BJ (cell line): ENCODE measurements around the gene RPL29. TPM values are rescaled to one million over a fixed set of nuclear protein-coding genes. Genes with fewer than 3 reads are reported as not detected.

Experiments
- CTCF ChIA-PET: fragments of 350-600 bp; formaldehyde crosslinking; extraction: SDS; loops from one replicate; lab custom pipeline; 2021; ENCODE audit warnings: antibody characterized with exemption, inconsistent platforms; lab: Yijun Ruan, JAX
- POLR2A ChIA-PET: fragments of 300-600 bp; sonication (Branson Sonifier 250); formaldehyde crosslinking; extraction: SDS; loops from one replicate; lab custom pipeline; 2021; ENCODE audit warnings: antibody characterized with exemption; lab: Charles Lee
- DNase-seq: peaks from one replicate; pipeline ENCODE4 v3.0.0-alpha.2; 2011; ENCODE audit warnings: low read depth
- H3K27me3 ChIP-seq: 2 replicates; pipeline ENCODE4 v1.6.0; 2011; ENCODE audit warnings: low read length; ENCODE audit not compliant: control insufficient read depth, insufficient read depth
- H3K36me3 ChIP-seq: 2 replicates; pipeline ENCODE4 v1.5.1; 2011; ENCODE audit warnings: low read length; ENCODE audit not compliant: control insufficient read depth, insufficient read depth
- H3K4me3 ChIP-seq: 2 replicates; pipeline ENCODE4 v1.5.1; 2011; ENCODE audit warnings: low read depth, mild to moderate bottlenecking, control low read depth, low read length
- polyA plus RNA-seq: library from polyadenylated mRNA; depleted of rRNA; stranded (reverse); fragments of >200 nt; gene quantifications from 2 replicates; pipeline ENCODE4 v1.2.3, GENCODE V29; 2011
- TF ChIP-seq, protein P1 (sequence below): IDR thresholded peaks from 2 replicates; pipeline ENCODE4 v1.5.1; 2011; ENCODE audit warnings: low read depth, mild to moderate bottlenecking, control low read depth, inconsistent platforms, low read length, moderate library complexity; ENCODE audit not compliant: insufficient read depth

RPL29 gene
- polyA plus RNA-seq, 1 experiment = 2,324 TPM

DNA sequence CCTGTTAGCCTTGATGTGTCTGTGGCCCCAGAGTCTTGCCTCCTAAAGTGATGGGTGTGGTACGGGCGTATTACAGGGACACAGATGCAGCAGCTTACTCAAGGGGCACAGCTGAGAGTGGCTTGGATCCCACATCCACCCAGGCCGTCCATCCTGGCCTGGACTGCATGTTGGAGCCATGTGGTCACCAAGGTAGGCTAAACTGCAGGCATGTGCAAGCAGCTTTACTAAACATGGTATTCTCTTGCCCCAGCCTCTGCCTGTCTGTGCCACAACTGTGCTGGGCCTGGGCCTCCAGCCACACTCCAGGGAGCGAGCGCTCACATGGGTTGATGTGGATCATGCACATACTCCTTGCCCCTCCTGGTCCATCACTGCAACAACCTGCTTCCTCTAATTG lies 46.6 kb downstream of the RPL29 start:
- DNase-seq = no peak
- Histone ChIP-seq H3K4me3 (no peak overlapping the region), H3K36me3 (peaks cover 7% of the 10 kb centered on the region; the same call in 1 of the 2 replicates), H3K27me3 (no peaks in the 10 kb centered on the region)
- TF ChIP-seq, protein P1, sequence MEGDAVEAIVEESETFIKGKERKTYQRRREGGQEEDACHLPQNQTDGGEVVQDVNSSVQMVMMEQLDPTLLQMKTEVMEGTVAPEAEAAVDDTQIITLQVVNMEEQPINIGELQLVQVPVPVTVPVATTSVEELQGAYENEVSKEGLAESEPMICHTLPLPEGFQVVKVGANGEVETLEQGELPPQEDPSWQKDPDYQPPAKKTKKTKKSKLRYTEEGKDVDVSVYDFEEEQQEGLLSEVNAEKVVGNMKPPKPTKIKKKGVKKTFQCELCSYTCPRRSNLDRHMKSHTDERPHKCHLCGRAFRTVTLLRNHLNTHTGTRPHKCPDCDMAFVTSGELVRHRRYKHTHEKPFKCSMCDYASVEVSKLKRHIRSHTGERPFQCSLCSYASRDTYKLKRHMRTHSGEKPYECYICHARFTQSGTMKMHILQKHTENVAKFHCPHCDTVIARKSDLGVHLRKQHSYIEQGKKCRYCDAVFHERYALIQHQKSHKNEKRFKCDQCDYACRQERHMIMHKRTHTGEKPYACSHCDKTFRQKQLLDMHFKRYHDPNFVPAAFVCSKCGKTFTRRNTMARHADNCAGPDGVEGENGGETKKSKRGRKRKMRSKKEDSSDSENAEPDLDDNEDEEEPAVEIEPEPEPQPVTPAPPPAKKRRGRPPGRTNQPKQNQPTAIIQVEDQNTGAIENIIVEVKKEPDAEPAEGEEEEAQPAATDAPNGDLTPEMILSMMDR = no peak
- ChIA-PET POLR2A (no interaction called here), CTCF (no interaction called here)

DNA sequence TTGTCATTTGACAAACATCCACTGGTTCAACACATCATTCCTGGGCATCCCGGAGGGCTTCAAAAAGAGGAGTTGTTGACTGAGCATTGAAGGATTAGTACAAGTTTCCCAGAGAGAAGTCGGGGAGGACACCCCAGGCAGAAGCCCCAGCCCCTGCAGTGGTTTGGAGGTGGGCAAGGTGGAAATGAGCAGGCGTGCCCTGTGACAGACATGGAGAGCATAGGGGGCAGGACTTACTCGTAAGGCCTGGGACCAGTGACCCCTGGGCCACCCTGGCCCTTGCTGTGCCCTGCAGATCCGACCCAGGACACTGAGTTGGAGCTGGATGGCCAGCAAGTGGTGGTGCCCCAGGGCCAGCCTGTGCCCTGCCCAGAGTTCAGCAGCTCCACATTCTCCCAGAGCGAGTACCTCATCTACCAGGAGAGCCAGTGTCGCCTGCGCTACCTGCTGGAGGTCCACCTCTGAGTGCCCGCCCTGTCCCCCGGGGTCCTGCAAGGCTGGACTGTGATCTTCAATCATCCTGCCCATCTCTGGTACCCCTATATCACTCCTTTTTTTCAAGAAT lies 47.6 kb downstream of the RPL29 start:
- Histone ChIP-seq H3K27me3 (no peaks in the 10 kb centered on the region), H3K4me3 (no peak overlapping the region), H3K36me3 (peaks cover 7% of the 10 kb centered on the region; the same call in 1 of the 2 replicates)
- ChIA-PET POLR2A (no interaction called here), CTCF (no interaction called here)
- TF ChIP-seq, protein P1 = no peak
- DNase-seq = no peak

DNA sequence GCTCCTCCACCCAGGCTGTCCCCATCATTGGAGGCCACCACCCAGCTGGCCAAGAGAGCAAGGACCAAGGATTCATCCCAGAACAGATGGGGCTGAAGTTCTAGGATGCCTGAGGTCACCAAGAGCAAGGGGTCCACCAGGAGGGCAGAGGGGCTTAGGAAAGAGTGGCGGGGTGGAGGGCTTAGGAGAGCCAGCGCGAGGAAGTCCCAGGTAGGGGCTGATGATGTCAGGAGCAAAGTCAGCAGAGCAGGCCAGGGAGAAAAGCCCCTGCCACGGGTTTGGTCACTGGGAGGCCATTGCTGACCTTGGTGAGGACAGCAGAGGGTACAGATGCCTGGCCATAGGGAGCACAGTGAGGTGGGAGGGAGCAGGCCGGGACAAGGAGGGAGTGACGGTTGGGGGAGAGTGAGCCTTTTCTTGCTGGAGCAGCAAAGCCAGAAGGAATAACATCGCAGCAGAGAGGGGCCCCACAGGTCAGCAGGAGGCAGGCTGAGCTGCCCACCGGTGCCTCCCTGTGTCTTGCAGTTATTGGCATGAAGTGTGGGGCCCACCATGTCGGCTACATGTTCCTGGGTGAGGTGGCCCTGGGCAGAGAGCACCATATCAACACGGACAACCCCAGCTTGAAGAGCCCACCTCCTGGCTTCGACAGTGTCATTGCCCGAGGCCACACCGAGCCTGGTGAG lies 48.3 kb downstream of the RPL29 start:
- H3K27me3 ChIP-seq = no peaks in the 10 kb centered on the region
- TF ChIP-seq, protein P1 = no peak
- DNase-seq = no peak
- CTCF ChIA-PET = interaction anchor here (4.2 kb wide), 1 partner anchor 27 kb away, joined by 32 read pairs; the partner anchor contains the start of genes ABHD14A and ABHD14B
- peaks cover 7% of the 10 kb centered on the region; the same call in 1 of the 2 replicates for H3K36me3 ChIP-seq
- POLR2A ChIA-PET = no interaction called here
- no peak overlapping the region for H3K4me3 ChIP-seq

DNA sequence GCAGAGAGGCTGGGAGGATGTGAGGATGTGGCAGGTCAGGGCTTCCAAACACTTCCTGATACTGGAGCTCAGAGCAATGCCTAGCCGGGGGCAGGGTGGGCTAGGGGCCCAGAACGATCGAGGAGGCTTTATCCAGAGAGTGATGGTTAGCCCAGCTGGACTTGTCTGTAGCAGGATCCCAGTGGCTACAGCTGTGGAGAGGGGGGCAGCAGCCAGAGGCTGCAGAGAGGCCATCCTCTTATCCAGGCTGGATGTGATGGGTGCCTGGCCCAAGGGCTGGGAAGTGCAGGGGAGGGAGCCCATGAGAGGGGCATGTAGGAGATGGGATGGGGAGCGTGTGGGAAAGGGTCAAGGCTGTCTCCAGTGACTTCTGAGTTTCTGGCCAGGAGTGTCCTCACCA lies 48.9 kb downstream of the RPL29 start:
- no peak for DNase-seq
- TF ChIP-seq, protein P1 = no peak
- Histone ChIP-seq H3K27me3 (no peaks in the 10 kb centered on the region), H3K4me3 (no peak overlapping the region), H3K36me3 (peaks cover 7% of the 10 kb centered on the region; the same call in 1 of the 2 replicates)
- CTCF ChIA-PET = interaction anchor here (0.7 to 4.2 kb wide), 3 partner anchors 27 to 49 kb away, joined by 3 to 32 read pairs (median 4); partner anchors contain the start of genes ABHD14A and ABHD14B
- POLR2A ChIA-PET = interaction anchor here (0.5 kb wide), 1 partner anchor 331 kb away, joined by 4 read pairs; no protein-coding TSS in a partner anchor

DNA sequence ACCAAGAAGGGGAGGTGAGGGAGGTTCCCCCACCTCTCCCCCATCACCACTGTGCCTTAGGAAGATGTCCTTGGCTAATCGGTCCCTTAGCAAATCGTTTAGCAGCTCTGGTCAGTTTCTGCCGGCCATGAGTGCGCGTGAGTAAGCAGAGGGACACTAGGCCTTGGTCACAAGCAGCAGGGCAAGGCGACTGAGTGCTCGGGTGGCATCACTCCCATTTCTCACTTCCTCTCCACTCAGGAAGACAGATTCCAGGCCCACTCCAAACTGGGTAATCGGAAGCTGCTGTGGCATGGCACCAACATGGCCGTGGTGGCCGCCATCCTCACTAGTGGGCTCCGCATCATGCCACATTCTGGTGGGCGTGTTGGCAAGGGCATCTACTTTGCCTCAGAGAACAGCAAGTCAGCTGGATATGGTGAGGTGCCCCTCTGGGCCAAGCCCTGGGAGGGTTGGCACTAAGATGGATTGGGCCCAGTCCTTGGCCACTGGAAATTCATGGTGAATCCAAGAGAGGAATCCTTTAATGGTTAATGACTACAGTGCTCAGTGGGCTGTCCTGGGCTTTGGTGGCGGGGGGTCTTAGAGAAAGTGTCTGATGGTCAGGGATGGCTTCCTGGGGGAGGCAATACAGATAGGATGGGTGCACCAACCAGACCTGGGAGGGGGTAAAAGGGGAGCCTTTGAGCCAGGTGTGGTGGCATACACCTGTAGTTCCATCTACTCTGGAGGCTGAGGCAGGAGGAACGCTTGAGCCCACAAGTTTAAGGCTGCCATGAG lies 49.6 kb downstream of the RPL29 start:
- Histone ChIP-seq H3K36me3 (peaks cover 7% of the 10 kb centered on the region; the same call in 1 of the 2 replicates), H3K27me3 (no peaks in the 10 kb centered on the region), H3K4me3 (no peak overlapping the region)
- CTCF ChIA-PET = interaction anchor here (0.7 to 5.2 kb wide), 5 partner anchors 7 to 50 kb away, joined by 3 to 42 read pairs (median 6); partner anchors contain the start of genes ABHD14A, ABHD14B and GPR62
- no peak for DNase-seq
- POLR2A ChIA-PET = interaction anchor here (0.5 kb wide), 1 partner anchor 332 kb away, joined by 4 read pairs; no protein-coding TSS in a partner anchor
- TF ChIP-seq, protein P1 = no peak
